ENCODE measurements around the gene CPSF4L. TPM values are rescaled to one million over a fixed set of nuclear protein-coding genes. Genes with fewer than 3 reads are reported as not detected.

CPSF4L gene
- total and polyA plus RNA-seq, 2 experiments from 2014 or later = not detected

GRCh38 chr17:73300392-73300791 lies 38.7 kb upstream of the CPSF4L start:
- DNase-seq (ENCODE audit: low read depth in 1 of 2, low spot score in 1 of 2) = no peak
- no peak for TF ChIP-seq CTCF (IDR thresholded peaks at IDR 0.05; ENCODE audit: low read depth, low read length)
- H3K27me3 ChIP-seq = no peaks in the 10 kb centered on the region
- H3K36me3 ChIP-seq = no peaks in the 10 kb centered on the region
- H3K4me3 ChIP-seq = no peak overlapping the region
- H3K9me3 ChIP-seq (ENCODE audit: low read depth) = no peaks in the 10 kb centered on the region
- peaks cover 22% of the 10 kb centered on the region for H3K4me1 ChIP-seq (ENCODE audit: low read depth)
- no peak overlapping the region for H3K27ac ChIP-seq

GRCh38 chr17:73297934-73298861 lies 36.5 kb upstream of the CPSF4L start:
- no peaks in the 10 kb centered on the region for H3K36me3 ChIP-seq
- DNase-seq (ENCODE audit: low read depth in 1 of 2, low spot score in 1 of 2) = no peak
- no peak for TF ChIP-seq CTCF (IDR thresholded peaks at IDR 0.05; ENCODE audit: low read depth, low read length)
- H3K27me3 ChIP-seq = no peaks in the 10 kb centered on the region
- no peak overlapping the region for H3K27ac ChIP-seq
- H3K4me1 ChIP-seq (ENCODE audit: low read depth) = peaks cover 5% of the 10 kb centered on the region
- no peak overlapping the region for H3K4me3 ChIP-seq
- H3K9me3 ChIP-seq (ENCODE audit: low read depth) = no peaks in the 10 kb centered on the region

- TF ChIP-seq CTCF (IDR thresholded peaks at IDR 0.05; ENCODE audit: low read depth, low read length) = no peak
- Histone ChIP-seq H3K27me3 (no peaks in the 10 kb centered on the region), H3K27ac (peak overlapping the region; percentile 28), H3K36me3 (no peaks in the 10 kb centered on the region), H3K9me3 (ENCODE audit: low read depth) (no peaks in the 10 kb centered on the region), H3K4me3 (no peak overlapping the region), H3K4me1 (ENCODE audit: low read depth) (peaks cover 21% of the 10 kb centered on the region)
- DNase-seq (ENCODE audit: low read depth in 1 of 2, low spot score in 1 of 2) = peak in 1 of 2 donors; percentile 83
These were observed 31.8 kb upstream of the CPSF4L start for GRCh38 chr17:73293480-73293911.

- Histone ChIP-seq H3K27ac (peak overlapping the region; percentile 28), H3K36me3 (no peaks in the 10 kb centered on the region)
- TF ChIP-seq CTCF (IDR thresholded peaks at IDR 0.05; ENCODE audit: low read depth, low read length) = no peak
These were observed 31.4 kb upstream of the CPSF4L start for GRCh38 chr17:73293031-73293430.

GRCh38 chr17:73292031-73292531 lies 30.4 kb upstream of the CPSF4L start:
- H3K4me3 ChIP-seq = no peak overlapping the region
- TF ChIP-seq CTCF (IDR thresholded peaks at IDR 0.05; ENCODE audit: low read depth, low read length) = no peak
- H3K27ac ChIP-seq = peak overlapping the region; percentile 66
- no peaks in the 10 kb centered on the region for H3K36me3 ChIP-seq
- H3K4me1 ChIP-seq (ENCODE audit: low read depth) = peaks cover 17% of the 10 kb centered on the region
- H3K9me3 ChIP-seq (ENCODE audit: low read depth) = no peaks in the 10 kb centered on the region
- DNase-seq (ENCODE audit: low read depth in 1 of 2, low spot score in 1 of 2) = peak in 1 of 2 donors; percentile 45
- H3K27me3 ChIP-seq = no peaks in the 10 kb centered on the region

More at GRCh38 chr17:73293031-73293430, 31.4 kb upstream of the CPSF4L start:
- Histone ChIP-seq H3K9me3 (ENCODE audit: low read depth) (no peaks in the 10 kb centered on the region), H3K4me3 (no peak overlapping the region), H3K4me1 (ENCODE audit: low read depth) (peaks cover 17% of the 10 kb centered on the region), H3K27me3 (no peaks in the 10 kb centered on the region)
- no peak for DNase-seq (ENCODE audit: low read depth in 1 of 2, low spot score in 1 of 2)
